ENCODE results near the gene SGSH. TPM values are rescaled to one million over a fixed set of nuclear protein-coding genes. Genes with fewer than 3 reads are reported as not detected.

The SGSH gene
- total and polyA plus RNA-seq, 7 donors = 3.6 to 37.0 (median 12.1) TPM

DNA sequence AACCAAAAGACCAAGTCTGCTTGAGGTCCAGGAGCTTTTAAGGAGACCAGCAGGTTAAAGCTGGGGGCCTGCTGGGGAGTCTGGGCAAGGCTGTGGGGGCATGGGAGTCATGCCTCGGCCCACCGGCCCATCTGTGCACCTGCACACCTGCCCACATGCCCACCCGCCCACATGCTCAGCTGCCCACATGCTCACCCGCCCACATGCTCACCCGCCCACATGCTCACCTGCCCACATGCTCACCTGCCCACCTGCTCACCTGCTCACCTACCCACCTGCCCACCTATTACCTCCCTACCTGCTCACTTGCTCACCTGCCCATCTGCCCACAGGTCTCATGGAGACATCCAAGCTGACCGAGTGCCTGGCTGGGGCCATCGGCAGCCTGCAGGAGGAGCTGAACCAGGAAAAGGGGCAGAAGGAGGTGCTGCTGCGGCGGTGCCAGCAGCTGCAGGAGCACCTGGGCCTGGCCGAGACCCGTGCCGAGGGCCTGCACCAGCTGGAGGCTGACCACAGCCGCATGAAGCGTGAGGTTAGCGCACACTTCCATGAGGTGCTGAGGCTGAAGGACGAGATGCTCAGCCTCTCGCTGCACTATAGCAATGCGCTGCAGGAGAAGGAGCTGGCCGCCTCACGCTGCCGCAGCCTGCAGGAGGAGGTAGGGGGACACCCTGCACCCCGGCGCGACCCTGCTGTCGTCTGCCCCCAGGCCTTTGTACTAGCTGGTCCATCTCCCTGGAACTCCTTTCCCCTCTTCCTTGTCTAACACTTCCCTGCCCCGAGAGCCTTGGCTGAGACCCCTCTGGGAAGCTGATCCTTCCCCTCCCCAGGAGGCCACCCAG is 36.3 kb downstream of the SGSH start:
- Histone ChIP-seq H3K4me3 (no peak overlapping the region), H3K36me3 (no peaks in the 10 kb centered on the region), H3K27me3 (no peaks in the 10 kb centered on the region), H3K27ac (no peak overlapping the region), H3K4me1 (no peaks in the 10 kb centered on the region), H3K9me3 (no peaks in the 10 kb centered on the region)
- DNase-seq = no peak
- TF ChIP-seq POLR2AphosphoS5 (IDR thresholded peaks at IDR 0.05) (no peak), POLR2A (IDR thresholded peaks at IDR 0.05) (no peak), EP300 (IDR thresholded peaks at IDR 0.05) (no peak), CTCF (IDR thresholded peaks at IDR 0.05) (no peak)
- intact Hi-C loops (cut with DNase I) = no loop called here
- 79 to 84% methylated on average over 26 of the region's 26 CpGs for whole genome bisulfite sequencing, 2 donors

GRCh38 chr17:80182845-80183223 is 37.3 kb downstream of the SGSH start:
- no peak for DNase-seq
- 94 to 95% methylated on average over 12 of the region's 12 CpGs for WGBS, 2 donors
- no peak for TF ChIP-seq POLR2AphosphoS5 (IDR thresholded peaks at IDR 0.05)
- no peak for TF ChIP-seq CTCF (IDR thresholded peaks at IDR 0.05)
- TF ChIP-seq EP300 (IDR thresholded peaks at IDR 0.05) = no peak
- TF ChIP-seq POLR2A (IDR thresholded peaks at IDR 0.05) = no peak
- no peaks in the 10 kb centered on the region for H3K9me3 ChIP-seq
- H3K27ac ChIP-seq = no peak overlapping the region
- H3K27me3 ChIP-seq = no peaks in the 10 kb centered on the region
- intact Hi-C loops (cut with DNase I) = no loop called here
- H3K4me1 ChIP-seq = no peaks in the 10 kb centered on the region
- no peaks in the 10 kb centered on the region for H3K36me3 ChIP-seq
- no peak overlapping the region for H3K4me3 ChIP-seq

DNA sequence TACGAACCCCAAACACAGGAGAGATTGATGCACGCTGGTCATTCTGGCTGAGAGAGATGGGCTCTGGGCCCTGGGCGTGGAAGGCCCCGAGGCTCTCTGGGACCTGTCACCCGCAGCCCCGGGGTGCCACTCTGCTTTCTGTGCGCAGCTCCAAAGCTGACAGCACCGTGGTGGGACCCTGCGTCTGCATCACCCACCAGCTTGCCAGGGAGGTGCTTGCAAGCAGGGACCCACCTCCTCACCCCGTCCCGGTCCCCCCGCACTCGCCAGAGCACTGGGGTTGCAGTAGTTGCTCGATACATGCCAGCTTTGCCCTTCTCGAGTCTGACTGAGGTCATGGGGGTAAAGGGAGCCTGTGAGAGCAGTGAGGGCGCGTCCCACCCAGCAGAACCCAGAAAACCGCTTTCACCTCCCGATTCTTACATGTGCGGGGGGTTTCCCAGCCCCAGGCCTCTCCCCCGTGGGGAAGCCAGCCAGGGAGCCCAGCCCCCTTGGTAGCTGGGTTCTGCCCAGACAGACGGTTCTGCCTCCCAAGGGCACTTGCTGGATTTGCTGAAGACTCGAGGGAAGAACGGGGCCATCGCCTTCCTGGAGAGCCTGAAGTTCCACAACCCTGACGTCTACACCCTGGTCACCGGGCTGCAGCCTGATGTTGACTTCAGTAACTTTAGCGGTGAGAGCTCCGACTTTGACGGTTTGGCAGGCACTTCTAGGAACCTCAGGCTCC is 37.9 kb downstream of the SGSH start:
- Histone ChIP-seq H3K9me3 (no peaks in the 10 kb centered on the region), H3K27me3 (no peaks in the 10 kb centered on the region), H3K36me3 (no peaks in the 10 kb centered on the region), H3K4me1 (no peaks in the 10 kb centered on the region), H3K4me3 (no peak overlapping the region), H3K27ac (no peak overlapping the region)
- intact Hi-C loops (cut with DNase I) = no loop called here
- no peak for TF ChIP-seq POLR2AphosphoS5 (IDR thresholded peaks at IDR 0.05)
- TF ChIP-seq EP300 (IDR thresholded peaks at IDR 0.05) = no peak
- TF ChIP-seq POLR2A (IDR thresholded peaks at IDR 0.05) = no peak
- TF ChIP-seq CTCF (IDR thresholded peaks at IDR 0.05) = no peak
- WGBS, 2 donors = 90 to 91% methylated on average over 30 of the region's 30 CpGs
- DNase-seq = no peak

- intact Hi-C loops (cut with DNase I) = no loop called here
- 91 to 92% methylated on average over 17 of the region's 17 CpGs for WGBS, 2 donors
- Histone ChIP-seq H3K27ac (no peak overlapping the region), H3K4me3 (no peak overlapping the region), H3K9me3 (no peaks in the 10 kb centered on the region), H3K4me1 (no peaks in the 10 kb centered on the region), H3K36me3 (no peaks in the 10 kb centered on the region), H3K27me3 (no peaks in the 10 kb centered on the region)
- no peak for DNase-seq
- TF ChIP-seq EP300 (IDR thresholded peaks at IDR 0.05) (no peak), POLR2AphosphoS5 (IDR thresholded peaks at IDR 0.05) (no peak), POLR2A (IDR thresholded peaks at IDR 0.05) (no peak), CTCF (IDR thresholded peaks at IDR 0.05) (no peak)
Measured at GRCh38 chr17:80181431-80181830, 38.7 kb downstream of the SGSH start.

All from sigmoid colon (tissue), 7 donors.